HG03469 (cell line): Measurements from ENCODE around the gene ZNF160.
"Not testable (repeated sequence)": the region's sequence is repeated elsewhere in the genome, so short reads cannot be mapped to it uniquely, and the experiment has no call there.

Experiments
- ATAC-seq: cut with Tn5 transposase; IDR thresholded peaks from one replicate; pipeline ENCODE4 v1.9.1; 2021; ENCODE audit warnings: mild to moderate bottlenecking, moderate library complexity, moderate number of reproducible peaks; ENCODE audit not compliant: unreplicated experiment

Gene ZNF160

DNA sequence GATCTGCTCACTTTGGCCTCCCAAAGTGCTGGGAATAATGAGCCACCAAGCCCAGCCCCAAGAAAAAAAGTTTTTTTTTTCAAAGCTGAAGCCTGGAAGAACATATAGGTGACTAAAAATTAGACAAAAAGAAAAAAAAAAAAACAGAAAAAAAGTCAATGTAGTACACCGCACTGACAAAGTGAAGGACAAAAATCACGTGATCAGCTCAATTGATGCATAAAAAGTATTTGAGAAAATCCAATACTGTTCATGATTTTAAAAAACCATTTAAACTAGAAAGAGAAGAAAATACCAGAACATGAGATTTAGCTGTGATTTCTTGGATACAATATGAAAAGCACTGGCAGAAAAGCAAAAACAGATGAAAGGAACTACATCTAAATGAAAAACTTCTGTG is 69.2 kb downstream of the ZNF160 start:
- no peak for ATAC-seq

DNA sequence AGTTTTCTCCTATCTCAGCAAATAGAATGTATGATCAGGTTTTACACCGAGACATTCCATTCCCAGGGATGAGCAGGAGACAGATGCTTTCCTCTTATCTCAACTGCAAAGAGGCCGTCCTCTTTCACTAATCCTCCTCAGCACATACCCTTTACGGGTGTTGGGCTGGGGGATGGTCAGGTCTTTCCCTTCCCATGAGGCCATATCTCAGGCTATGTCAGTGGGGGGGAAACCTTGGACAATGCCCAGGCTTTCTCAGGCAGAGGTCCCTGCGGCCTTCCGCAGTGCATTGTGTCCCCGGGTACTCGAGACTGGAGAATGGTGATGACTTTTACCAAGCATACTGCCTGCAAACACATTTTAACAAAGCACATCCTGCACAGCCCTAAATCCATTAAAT is 74.9 kb downstream of the ZNF160 start:
- not testable (repeated sequence) for ATAC-seq

DNA sequence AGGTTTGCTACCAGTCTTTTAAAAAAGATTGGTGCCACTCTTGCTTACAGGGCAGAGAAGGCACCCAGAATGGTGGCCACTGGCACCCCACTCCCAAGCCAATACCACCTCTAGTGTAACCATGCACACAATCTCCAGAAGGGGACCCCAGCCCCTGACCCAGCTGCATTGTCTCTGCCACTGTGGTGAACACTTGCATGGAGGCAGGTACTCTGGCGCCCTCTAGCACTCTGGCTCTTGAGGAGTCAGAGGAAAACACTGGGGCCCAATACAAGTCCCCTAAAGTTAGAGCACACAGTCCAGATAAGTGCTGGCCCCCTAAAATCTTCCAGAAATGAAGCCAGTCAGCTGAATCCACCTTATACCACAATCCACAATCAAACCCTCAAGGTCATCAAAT is 83.5 kb downstream of the ZNF160 start:
- ATAC-seq: no peak
